Sigmoid colon (tissue), 7 donors: ENCODE data around the gene SMIM44. TPM values are rescaled to one million over a fixed set of nuclear protein-coding genes. Genes with fewer than 3 reads are reported as not detected.

ENCODE experiments used
- DNase-seq: peaks from one replicate; pipeline ENCODE4 v3.0.0-alpha.2; 2019
- H3K27ac ChIP-seq, 4 donors: fragments of 200-600 bp; sonication (generic); one replicate each; pipeline ENCODE4 v1.5.1; 2016 to 2019; ENCODE audit warnings: mild to moderate bottlenecking in 1 of 4
- H3K27me3 ChIP-seq, 3 donors: fragments of 200-600 bp; sonication (generic); one replicate each; pipeline ENCODE4 v1.5.1; 2019; ENCODE audit warnings: mild to moderate bottlenecking in 1 of 3
- H3K36me3 ChIP-seq, 4 donors: fragments of 200-600 bp; sonication (generic); one replicate each; pipeline ENCODE4 v1.5.1; 2016 to 2019
- H3K4me1 ChIP-seq, 4 donors: fragments of 200-600 bp; sonication (generic); one replicate each; pipeline ENCODE4 v1.5.1; 2017 to 2019
- H3K4me3 ChIP-seq, 4 donors: fragments of 200-600 bp; sonication (generic); one replicate each; pipeline ENCODE4 v1.5.1; 2017 to 2019; ENCODE audit warnings: mild to moderate bottlenecking in 2 of 4, moderate library complexity in 1 of 4
- H3K9me3 ChIP-seq, 4 donors: fragments of 200-600 bp in 3 of 4; sonication (generic) in 3 of 4; one replicate each; pipeline versions ENCODE4 v1.5.1 to v1.6.1; 2013 to 2019
- CTCF ChIP-seq, 4 experiments: fragments of 450-650 bp in 3 of 4; fragments of 200-600 bp in 1 of 4; IDR thresholded peaks; one replicate each; pipeline ENCODE4 v1.5.1; 2016 to 2019; ENCODE audit warnings: antibody characterized with exemption in 4 of 4, mild to moderate bottlenecking in 3 of 4, moderate library complexity in 2 of 4
- EP300 ChIP-seq, 4 donors: sonication (generic); formaldehyde crosslinking; IDR thresholded peaks; one replicate each; pipeline ENCODE4 v1.6.1; 2017; ENCODE audit warnings: antibody characterized with exemption in 4 of 4
- POLR2A ChIP-seq, 2 donors: fragments of 450-650 bp; IDR thresholded peaks; one replicate each; pipeline ENCODE4 v1.6.1; 2016; ENCODE audit warnings: antibody characterized with exemption in 2 of 2, mild to moderate bottlenecking in 2 of 2, moderate library complexity in 2 of 2
- POLR2AphosphoS5 ChIP-seq, 4 donors: sonication (generic); formaldehyde crosslinking; IDR thresholded peaks; one replicate each; pipeline ENCODE4 v1.6.1; 2017; ENCODE audit warnings: antibody characterized with exemption in 4 of 4
- WGBS, 2 donors: extraction: QIAGEN DNeasy Blood & Tissue Kit; methylation state at CpG; one replicate each; pipeline ENCODE4 v1.1.7; 2013; 5-methylcytosine and 5-hydroxymethylcytosine counted together
- intact Hi-C: fragments of 100-400 bp; cut with DNase I; formaldehyde crosslinking; loops from one replicate; pipeline ENCODE4 v1.15.1; 2023
- polyA plus RNA-seq, 3 donors: library from polyadenylated mRNA; stranded (reverse); fragments of 200-250 nt; gene quantifications; one replicate each; pipeline ENCODE4 v1.2.3, GENCODE V29; 2013
- total RNA-seq, 4 donors: library from RNA; depleted of rRNA; stranded (reverse); fragments of >200 nt; gene quantifications; one replicate each; pipeline ENCODE4 v1.1.0, GENCODE V29; 2016
- donor health status: healthy with polysubstance abuse.
- donor health status: Bipolar disorder and iron deficiency.
- donor health status: healthy.

Gene SMIM44
- total and polyA plus RNA-seq, 7 donors: 2.9 TPM; not detected in 6

- Histone ChIP-seq H3K4me3 (no peak overlapping the region), H3K27ac (no peak overlapping the region), H3K9me3 (no peaks in the 10 kb centered on the region), H3K4me1 (peaks cover 0 to 23% (median 18%) of the 10 kb centered on the region in 4 donors), H3K27me3 (no peaks in the 10 kb centered on the region), H3K36me3 (peaks cover 0 to 7% (median 2%) of the 10 kb centered on the region in 4 donors)
- TF ChIP-seq POLR2A (IDR thresholded peaks at IDR 0.05) (no peak), POLR2AphosphoS5 (IDR thresholded peaks at IDR 0.05) (no peak), EP300 (IDR thresholded peaks at IDR 0.05) (no peak), CTCF (IDR thresholded peaks at IDR 0.05) (no peak)
- 91 to 93% methylated on average over 3 of the region's 3 CpGs for WGBS, 2 donors
- intact Hi-C loops: no loop called here
- DNase-seq: no peak
Observed at GRCh38 chr19:3501780-3502179, 18.5 kb upstream of the SMIM44 start.

GRCh38 chr19:3500429-3501101 lies 17.3 kb upstream of the SMIM44 start, which contains the start of gene DOHH:
Gene DOHH (minus strand): TSS chr19:3500674. CDS start chr19:3496814, 3,860 bp downstream.
- 0 to 1% methylated on average over 52 of the region's 52 CpGs for WGBS, 2 donors
- no peaks in the 10 kb centered on the region for H3K27me3 ChIP-seq
- TF ChIP-seq POLR2A (IDR thresholded peaks at IDR 0.05) (no peak), EP300 (IDR thresholded peaks at IDR 0.05) (no peak), CTCF (IDR thresholded peaks at IDR 0.05) (no peak), POLR2AphosphoS5 (IDR thresholded peaks at IDR 0.05) (peak; percentile 42 to 78 (median 68))
- DNase-seq: peak; percentile 97
- H3K9me3 ChIP-seq: no peaks in the 10 kb centered on the region
- intact Hi-C loops: no loop called here
- H3K4me1 ChIP-seq: peaks cover 0 to 23% (median 15%) of the 10 kb centered on the region in 4 donors
- H3K27ac ChIP-seq: peak within 1 kb of the TSS; percentile 85 to 90 (median 86)
- peak within 1 kb of the TSS; percentile 82 to 95 (median 90) for H3K4me3 ChIP-seq
- peaks cover 7 to 20% (median 13%) of the 10 kb centered on the region in 4 donors for H3K36me3 ChIP-seq

- intact Hi-C loops: no loop called here
- no peak for TF ChIP-seq EP300 (IDR thresholded peaks at IDR 0.05)
- no peak for TF ChIP-seq CTCF (IDR thresholded peaks at IDR 0.05)
- TF ChIP-seq POLR2A (IDR thresholded peaks at IDR 0.05): no peak
- TF ChIP-seq POLR2AphosphoS5 (IDR thresholded peaks at IDR 0.05): no peak
Observed at GRCh38 chr19:3499738-3500428, 16.6 kb upstream of the SMIM44 start.

GRCh38 chr19:3497757-3498520 lies 14.7 kb upstream of the SMIM44 start:
- Histone ChIP-seq H3K4me1 (peaks cover 0 to 18% (median 11%) of the 10 kb centered on the region in 4 donors), H3K36me3 (peaks cover 15 to 43% (median 24%) of the 10 kb centered on the region in 4 donors), H3K27me3 (no peaks in the 10 kb centered on the region), H3K9me3 (no peaks in the 10 kb centered on the region), H3K27ac (no peak overlapping the region), H3K4me3 (no peak overlapping the region)
- no peak for DNase-seq
- intact Hi-C loops: no loop called here
- TF ChIP-seq POLR2AphosphoS5 (IDR thresholded peaks at IDR 0.05): no peak
- no peak for TF ChIP-seq CTCF (IDR thresholded peaks at IDR 0.05)
- no peak for TF ChIP-seq EP300 (IDR thresholded peaks at IDR 0.05)
- TF ChIP-seq POLR2A (IDR thresholded peaks at IDR 0.05): no peak
- WGBS, 2 donors: 97 to 98% methylated on average over 5 of the region's 5 CpGs

More at GRCh38 chr19:3499738-3500428, 16.6 kb upstream of the SMIM44 start:
- Histone ChIP-seq H3K9me3 (no peaks in the 10 kb centered on the region), H3K4me1 (peaks cover 0 to 18% (median 11%) of the 10 kb centered on the region in 4 donors), H3K36me3 (peaks cover 7 to 26% (median 19%) of the 10 kb centered on the region in 4 donors), H3K27ac (peak overlapping the region; percentile 85 to 90 (median 86)), H3K4me3 (peak overlapping the region; percentile 82 to 95 (median 90)), H3K27me3 (no peaks in the 10 kb centered on the region)
- 20 to 24% methylated on average over 18 of the region's 18 CpGs for WGBS, 2 donors
- DNase-seq: no peak
